Left renal pelvis (tissue), 4 donors: Measurements from ENCODE around the gene SSRP1. TPM values are rescaled to one million over a fixed set of nuclear protein-coding genes. Genes with fewer than 3 reads are reported as not detected.

Experiments
- DNase-seq, 4 donors: peaks; one replicate each; pipeline ENCODE4 v3.0.0-alpha.2; 2013; ENCODE audit warnings: low read depth in 4 of 4, low spot score in 3 of 4
- polyA plus RNA-seq, 4 donors: library from polyadenylated mRNA; unstranded; fragments of 120-200 nt; gene quantifications; one replicate each; pipeline ENCODE4 v1.2.1, GENCODE V29; 2013; ENCODE audit not compliant: insufficient read length in 4 of 4

Gene SSRP1
- polyA plus RNA-seq, 4 donors: 116 to 210 (median 176) TPM

- DNase-seq: no peak
Measured at GRCh38 chr11:57320067-57320718, 15.5 kb downstream of the SSRP1 start.

GRCh38 chr11:57318178-57318577 is 17.5 kb downstream of the SSRP1 start:
- no peak for DNase-seq

- no peak for DNase-seq
Measured at GRCh38 chr11:57316017-57316416, 19.7 kb downstream of the SSRP1 start.

- no peak for DNase-seq
Measured at GRCh38 chr11:57315491-57315890, 20.2 kb downstream of the SSRP1 start.

- DNase-seq: no peak
Measured at GRCh38 chr11:57314221-57314973, 21.3 kb downstream of the SSRP1 start.

- DNase-seq: no peak
Measured at GRCh38 chr11:57313788-57314135, 21.9 kb downstream of the SSRP1 start.

- no peak for DNase-seq
Measured at GRCh38 chr11:57313071-57313787, 22.5 kb downstream of the SSRP1 start.

GRCh38 chr11:57312511-57313021 is 23.1 kb downstream of the SSRP1 start:
- DNase-seq: no peak

- DNase-seq: no peak
Measured at GRCh38 chr11:57311109-57311936, 24.4 kb downstream of the SSRP1 start.

- DNase-seq: no peak
Measured at GRCh38 chr11:57310630-57311086, 25.0 kb downstream of the SSRP1 start.

GRCh38 chr11:57310091-57310490 is 25.6 kb downstream of the SSRP1 start:
- no peak for DNase-seq

GRCh38 chr11:57309106-57310059 is 26.3 kb downstream of the SSRP1 start:
- DNase-seq: no peak

GRCh38 chr11:57308426-57309060 is 27.1 kb downstream of the SSRP1 start:
- DNase-seq: no peak

- no peak for DNase-seq
Measured at GRCh38 chr11:57307666-57308270, 27.9 kb downstream of the SSRP1 start.

- DNase-seq: no peak
Measured at GRCh38 chr11:57306940-57307565, 28.6 kb downstream of the SSRP1 start.

GRCh38 chr11:57306161-57306876 is 29.4 kb downstream of the SSRP1 start:
- DNase-seq: no peak

- DNase-seq: no peak
Measured at GRCh38 chr11:57305523-57305922, 30.2 kb downstream of the SSRP1 start.
